GM20000 (cell line): ENCODE data around the gene GPR55.

Source experiments
- DNase-seq: peaks from one replicate; pipeline ENCODE4 v3.0.0; 2012; ENCODE audit warnings: low spot score
- TF ChIP-seq, protein P1 (sequence below): IDR thresholded peaks from 2 replicates; pipeline ENCODE4 v1.5.1; 2012; ENCODE audit warnings: mild to moderate bottlenecking, control low read depth; ENCODE audit errors: extremely low read depth, missing control alignments

The GPR55 gene

DNA sequence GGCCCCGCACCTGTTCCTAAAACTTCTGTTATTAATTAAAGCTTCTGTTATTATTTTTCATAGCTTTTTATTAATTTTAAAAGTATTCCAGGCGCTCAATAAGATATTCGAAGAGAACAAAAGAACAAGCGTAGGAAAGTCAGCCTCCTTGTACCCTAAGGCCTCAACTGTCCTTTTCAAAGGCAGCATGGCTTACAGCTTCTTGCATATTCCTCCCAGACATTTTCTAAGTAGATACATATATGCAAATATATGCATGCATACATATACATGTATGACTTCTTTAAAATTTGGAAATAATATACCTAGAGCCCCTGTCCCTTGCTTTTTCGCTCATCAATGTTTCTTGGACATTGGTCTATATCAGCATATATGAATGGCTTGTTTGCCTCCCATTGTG lies 12.3 kb downstream of the GPR55 start:
- no peak for DNase-seq

DNA sequence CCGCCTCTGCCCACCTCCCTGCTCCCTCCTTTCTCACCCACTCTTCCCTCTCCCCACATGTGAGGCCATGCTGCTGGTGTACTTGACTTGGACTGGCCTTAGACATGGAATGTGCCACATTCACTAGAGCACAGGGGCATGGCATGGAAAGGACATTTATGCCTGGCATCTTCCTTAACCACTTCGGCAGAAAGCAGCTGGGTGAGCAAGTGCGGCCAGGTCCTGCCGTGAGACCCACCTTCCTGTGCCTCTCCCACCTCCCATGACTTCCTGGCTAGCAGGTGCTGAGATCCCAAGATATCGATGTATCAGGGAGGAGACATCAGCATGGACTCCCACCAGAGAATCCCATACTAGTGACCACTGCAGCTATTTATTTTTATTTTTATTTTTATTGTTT lies 13.0 kb downstream of the GPR55 start:
- no peak for DNase-seq
- TF ChIP-seq, protein P1, sequence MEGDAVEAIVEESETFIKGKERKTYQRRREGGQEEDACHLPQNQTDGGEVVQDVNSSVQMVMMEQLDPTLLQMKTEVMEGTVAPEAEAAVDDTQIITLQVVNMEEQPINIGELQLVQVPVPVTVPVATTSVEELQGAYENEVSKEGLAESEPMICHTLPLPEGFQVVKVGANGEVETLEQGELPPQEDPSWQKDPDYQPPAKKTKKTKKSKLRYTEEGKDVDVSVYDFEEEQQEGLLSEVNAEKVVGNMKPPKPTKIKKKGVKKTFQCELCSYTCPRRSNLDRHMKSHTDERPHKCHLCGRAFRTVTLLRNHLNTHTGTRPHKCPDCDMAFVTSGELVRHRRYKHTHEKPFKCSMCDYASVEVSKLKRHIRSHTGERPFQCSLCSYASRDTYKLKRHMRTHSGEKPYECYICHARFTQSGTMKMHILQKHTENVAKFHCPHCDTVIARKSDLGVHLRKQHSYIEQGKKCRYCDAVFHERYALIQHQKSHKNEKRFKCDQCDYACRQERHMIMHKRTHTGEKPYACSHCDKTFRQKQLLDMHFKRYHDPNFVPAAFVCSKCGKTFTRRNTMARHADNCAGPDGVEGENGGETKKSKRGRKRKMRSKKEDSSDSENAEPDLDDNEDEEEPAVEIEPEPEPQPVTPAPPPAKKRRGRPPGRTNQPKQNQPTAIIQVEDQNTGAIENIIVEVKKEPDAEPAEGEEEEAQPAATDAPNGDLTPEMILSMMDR: no peak

More for the DNA sequence above, 12.3 kb downstream of the GPR55 start:
- TF ChIP-seq, protein P1: no peak

GRCh38 chr2:230910546-230911177 lies 14.4 kb downstream of the GPR55 start:
- TF ChIP-seq, protein P1: no peak

GRCh38 chr2:230909841-230910545 lies 15.0 kb downstream of the GPR55 start:
- TF ChIP-seq, protein P1: no peak
- DNase-seq: no peak

More at GRCh38 chr2:230910546-230911177, 14.4 kb downstream of the GPR55 start:
- DNase-seq: no peak

- no peak for DNase-seq
- TF ChIP-seq, protein P1: no peak
These were observed 16.3 kb downstream of the GPR55 start for GRCh38 chr2:230908595-230909191.

- no peak for DNase-seq
- TF ChIP-seq, protein P1: no peak
These were observed 16.9 kb downstream of the GPR55 start for GRCh38 chr2:230908092-230908594.
